Measurements from ENCODE around the gene GPRIN2.

GPRIN2 gene

GRCh38 chr10:46528675-46529615, 27.5 kb downstream of the GPRIN2 start:
- CTCF ChIA-PET, result interaction anchor here (1.1 to 2.6 kb wide), 3 partner anchors 10 to 12 kb away, joined by 5 to 8 read pairs (median 6); no protein-coding TSS in a partner anchor

GRCh38 chr10:46528171-46528671, 28.2 kb downstream of the GPRIN2 start:
- no peak for TF ChIP-seq CTCF (IDR thresholded peaks at IDR 0.05; ENCODE audit: control extremely low read depth, extremely low read depth, low read depth, missing control alignments)
- ChIA-PET POLR2A (no interaction called here), CTCF (interaction anchor here (1.1 to 2.6 kb wide), 3 partner anchors 10 to 11 kb away, joined by 5 to 8 read pairs (median 6); no protein-coding TSS in a partner anchor)
- DNase-seq (ENCODE audit: extremely low spot score), result no peak

More at GRCh38 chr10:46528675-46529615, 27.5 kb downstream of the GPRIN2 start:
- no peak for DNase-seq (ENCODE audit: extremely low spot score)
- no peak for TF ChIP-seq CTCF (IDR thresholded peaks at IDR 0.05; ENCODE audit: control extremely low read depth, extremely low read depth, low read depth, missing control alignments)
- POLR2A ChIA-PET, result no interaction called here

- POLR2A ChIA-PET, result no interaction called here
- CTCF ChIA-PET, result interaction anchor here (1.1 kb wide), 2 partner anchors 9 to 10 kb away, joined by 5 to 6 read pairs; no protein-coding TSS in a partner anchor
- no peak for TF ChIP-seq CTCF (IDR thresholded peaks at IDR 0.05; ENCODE audit: control extremely low read depth, extremely low read depth, low read depth, missing control alignments)
- DNase-seq (ENCODE audit: extremely low spot score), result no peak
Observed at GRCh38 chr10:46527241-46527811, 29.1 kb downstream of the GPRIN2 start.

- TF ChIP-seq CTCF (IDR thresholded peaks at IDR 0.05; ENCODE audit: control extremely low read depth, extremely low read depth, low read depth, missing control alignments), result no peak
- DNase-seq (ENCODE audit: extremely low spot score), result no peak
- ChIA-PET POLR2A (no interaction called here), CTCF (no interaction called here)
Observed at GRCh38 chr10:46526682-46527038, 29.8 kb downstream of the GPRIN2 start.

GRCh38 chr10:46525824-46526681, 30.4 kb downstream of the GPRIN2 start:
- ChIA-PET POLR2A (no interaction called here), CTCF (no interaction called here)
- no peak for TF ChIP-seq CTCF (IDR thresholded peaks at IDR 0.05; ENCODE audit: control extremely low read depth, extremely low read depth, low read depth, missing control alignments)
- no peak for DNase-seq (ENCODE audit: extremely low spot score)

All from GM10248 (cell line).